Midbrain (tissue), 1 donor: ENCODE results near the gene MYLIP.

Experiments used
- DNase-seq: peaks from one replicate; lab custom pipeline; 2025; lab: John Stamatoyannopoulos, UW

Gene MYLIP

GRCh38 chr6:16141514-16141913 lies 12.6 kb downstream of the MYLIP start:
- DNase-seq = no peak

- no peak for DNase-seq
Observed at GRCh38 chr6:16145038-16145437, 16.2 kb downstream of the MYLIP start.

GRCh38 chr6:16146028-16146427 lies 17.1 kb downstream of the MYLIP start:
- DNase-seq = no peak

- DNase-seq = no peak
Observed at GRCh38 chr6:16146527-16146955, 17.7 kb downstream of the MYLIP start.

GRCh38 chr6:16148498-16148897 lies 19.6 kb downstream of the MYLIP start:
- no peak for DNase-seq

GRCh38 chr6:16149305-16149704 lies 20.4 kb downstream of the MYLIP start:
- DNase-seq = no peak

- no peak for DNase-seq
Observed at GRCh38 chr6:16150098-16150497, 21.2 kb downstream of the MYLIP start.

- peak; percentile 18 for DNase-seq
Observed at GRCh38 chr6:16153211-16153820, 24.4 kb downstream of the MYLIP start.

GRCh38 chr6:16154904-16155303 lies 26.0 kb downstream of the MYLIP start:
- no peak for DNase-seq

- no peak for DNase-seq
Observed at GRCh38 chr6:16157492-16157891, 28.6 kb downstream of the MYLIP start.

- peak; percentile 31 for DNase-seq
Observed at GRCh38 chr6:16157909-16158308, 29.0 kb downstream of the MYLIP start.

GRCh38 chr6:16158943-16159557 lies 30.2 kb downstream of the MYLIP start:
- DNase-seq = peak; percentile 87

GRCh38 chr6:16160794-16161193 lies 31.9 kb downstream of the MYLIP start:
- DNase-seq = no peak

GRCh38 chr6:16162003-16162402 lies 33.1 kb downstream of the MYLIP start:
- DNase-seq = no peak

GRCh38 chr6:16163066-16163465 lies 34.2 kb downstream of the MYLIP start:
- DNase-seq = no peak

- no peak for DNase-seq
Observed at GRCh38 chr6:16163535-16164300, 34.8 kb downstream of the MYLIP start.

GRCh38 chr6:16165641-16166040 lies 36.8 kb downstream of the MYLIP start:
- DNase-seq = no peak

- no peak for DNase-seq
Observed at GRCh38 chr6:16166871-16167608, 38.2 kb downstream of the MYLIP start.

- no peak for DNase-seq
Observed at GRCh38 chr6:16168121-16168520, 39.2 kb downstream of the MYLIP start.

- DNase-seq = peak; percentile 67
Observed at GRCh38 chr6:16168858-16169257, 40.0 kb downstream of the MYLIP start.

- no peak for DNase-seq
Observed at GRCh38 chr6:16171400-16171799, 42.5 kb downstream of the MYLIP start.

- DNase-seq = no peak
Observed at GRCh38 chr6:16173167-16173940, 44.5 kb downstream of the MYLIP start.
